Liver (tissue), 9 donors: ENCODE measurements around the gene DNAJC7. TPM values are rescaled to one million over a fixed set of nuclear protein-coding genes. Genes with fewer than 3 reads are reported as not detected.

ENCODE experiments used
- DNase-seq: peaks from one replicate; pipeline ENCODE4 v3.0.0-alpha.2; 2017; ENCODE audit warnings: low spot score
- H3K27ac ChIP-seq, 2 donors: one replicate each; pipeline ENCODE4 v1.7.0; 2013; ENCODE audit warnings: inconsistent platforms in 2 of 2, low read length in 2 of 2, control low read depth in 1 of 2, low read depth in 1 of 2, mild to moderate bottlenecking in 1 of 2
- H3K27me3 ChIP-seq, 4 donors: one replicate each; pipeline versions ENCODE4 v1.6.1 to v1.7.0; 2013; ENCODE audit warnings: low read length in 3 of 4, inconsistent platforms in 1 of 4, mild to moderate bottlenecking in 1 of 4, moderate library complexity in 1 of 4; ENCODE audit not compliant: control insufficient read depth in 4 of 4, insufficient read depth in 4 of 4
- H3K36me3 ChIP-seq, 4 donors: one replicate each; pipeline versions ENCODE4 v1.6.1 to v1.7.0; 2013; ENCODE audit warnings: low read length in 3 of 4, mild to moderate bottlenecking in 3 of 4, low read depth in 1 of 4, moderate library complexity in 1 of 4; ENCODE audit not compliant: control insufficient read depth in 4 of 4, insufficient read depth in 3 of 4
- H3K4me1 ChIP-seq, 4 donors: one replicate each; pipeline versions ENCODE4 v1.6.1 to v1.7.0; 2013; ENCODE audit warnings: low read length in 3 of 4, mild to moderate bottlenecking in 3 of 4, moderate library complexity in 1 of 4; ENCODE audit not compliant: control insufficient read depth in 4 of 4, insufficient read depth in 4 of 4
- H3K4me3 ChIP-seq, 3 donors: one replicate each; pipeline versions ENCODE4 v1.6.1 to v1.7.0; 2013; ENCODE audit warnings: low read length in 3 of 3, control low read depth in 1 of 3, low read depth in 1 of 3, mild to moderate bottlenecking in 1 of 3
- H3K9ac ChIP-seq, 2 donors: one replicate each; pipeline ENCODE4 v1.7.0; 2013; ENCODE audit warnings: low read length in 2 of 2, mild to moderate bottlenecking in 2 of 2, moderate library complexity in 2 of 2, control low read depth in 1 of 2, low read depth in 1 of 2
- H3K9me3 ChIP-seq, 4 donors: one replicate each; pipeline versions ENCODE4 v1.6.1 to v1.7.0; 2013; ENCODE audit warnings: low read length in 3 of 4; ENCODE audit not compliant: control insufficient read depth in 4 of 4
- FOXA1 ChIP-seq: IDR thresholded peaks from 2 replicates; pipeline ENCODE4 v1.6.1; 2016; ENCODE audit warnings: antibody characterized with exemption
- FOXA2 ChIP-seq: IDR thresholded peaks from 2 replicates; pipeline ENCODE4 v1.6.1; 2016; ENCODE audit warnings: antibody characterized with exemption
- GABPA ChIP-seq, 2 donors: IDR thresholded peaks in 1 of 2; conservative IDR thresholded peaks in 1 of 2; 2 replicates each; pipeline ENCODE4 v1.6.1; 2016; ENCODE audit warnings: antibody characterized with exemption in 2 of 2, mild to moderate bottlenecking in 1 of 2, moderate library complexity in 1 of 2
- HNF4A ChIP-seq, 2 donors: conservative IDR thresholded peaks; 2 replicates each; pipeline ENCODE4 v1.6.1; 2016; ENCODE audit warnings: antibody characterized with exemption in 2 of 2, mild to moderate bottlenecking in 2 of 2
- JUND ChIP-seq, 2 donors: IDR thresholded peaks; 2 replicates each; pipeline ENCODE4 v1.6.1; 2016; ENCODE audit warnings: antibody characterized with exemption in 2 of 2
- NR2F2 ChIP-seq: IDR thresholded peaks from 2 replicates; pipeline ENCODE4 v1.6.1; 2016; ENCODE audit warnings: antibody characterized with exemption
- RAD21 ChIP-seq, 2 donors: IDR thresholded peaks; 2 replicates each; pipeline ENCODE4 v1.6.1; 2016; ENCODE audit warnings: antibody characterized with exemption in 2 of 2, mild to moderate bottlenecking in 2 of 2
- REST ChIP-seq: IDR thresholded peaks from 2 replicates; pipeline ENCODE4 v1.6.1; 2016; ENCODE audit warnings: antibody characterized with exemption, mild to moderate bottlenecking
- RXRA ChIP-seq, 2 donors: IDR thresholded peaks; 2 replicates each; pipeline ENCODE4 v1.6.1; 2017 to 2018; ENCODE audit warnings: antibody characterized with exemption in 2 of 2, mild to moderate bottlenecking in 1 of 2
- SP1 ChIP-seq: IDR thresholded peaks from 2 replicates; pipeline ENCODE4 v1.6.1; 2018; ENCODE audit warnings: antibody characterized with exemption, mild to moderate bottlenecking
- TAF1 ChIP-seq: conservative IDR thresholded peaks from 2 replicates; pipeline ENCODE4 v1.6.1; 2016; ENCODE audit warnings: antibody characterized with exemption, mild to moderate bottlenecking
- YY1 ChIP-seq: IDR thresholded peaks from 2 replicates; pipeline ENCODE4 v1.6.1; 2016; ENCODE audit warnings: antibody characterized with exemption, mild to moderate bottlenecking
- ZBTB33 ChIP-seq: IDR thresholded peaks from 2 replicates; pipeline ENCODE4 v1.6.1; 2016; ENCODE audit warnings: antibody characterized with exemption
- WGBS: extraction: QIAGEN DNeasy Blood & Tissue Kit; methylation state at CpG from one replicate; pipeline ENCODE4 v1.1.7; 2013; 5-methylcytosine and 5-hydroxymethylcytosine counted together
- polyA plus RNA-seq, 2 donors: library from polyadenylated mRNA; stranded (reverse) in 1 of 2; unstranded in 1 of 2; fragments of 200-250 nt in 1 of 2; fragments of >200 nt in 1 of 2; fragmentation: Nextera tagmentation in 1 of 2; extraction: Ambion mirVana in 1 of 2; gene quantifications; one replicate each; pipeline versions ENCODE4 v1.2.1 to v1.2.3, GENCODE V29; 2013 to 2015
- total RNA-seq, 2 donors: library from RNA; depleted of rRNA; stranded (reverse); fragments of >200 nt; gene quantifications; one replicate each; pipeline ENCODE4 v1.2.3, GENCODE V29; 2014
- donor health status: healthy.
- donor health status: healthy.
- donor health status: healthy.
- donor health status: healthy.
- donor health status: healthy.

DNAJC7 gene
- total and polyA plus RNA-seq, 4 donors = 28.7 to 33.9 (median 30.6) TPM

GRCh38 chr17:42047343-42047742 is 30.1 kb upstream of the DNAJC7 start:
- no peak for TF ChIP-seq FOXA2
- no peak for TF ChIP-seq RXRA (IDR thresholded peaks at IDR 0.05)
- no peak for TF ChIP-seq JUND (IDR thresholded peaks at IDR 0.05)
- TF ChIP-seq SP1 = no peak
- 87% methylated on average over 12 of the region's 12 CpGs for WGBS
- no peak for DNase-seq

GRCh38 chr17:42045719-42046118 is 28.5 kb upstream of the DNAJC7 start:
- TF ChIP-seq ZBTB33 (no peak), JUND (IDR thresholded peaks at IDR 0.05) (no peak), FOXA2 (no peak), TAF1 (no peak), SP1 (no peak), YY1 (no peak), HNF4A (conservative IDR thresholded peaks at IDR 0.05) (no peak), RAD21 (IDR thresholded peaks at IDR 0.05) (no peak), NR2F2 (no peak), GABPA (IDR thresholded peaks at IDR 0.05 in 1 of 2, conservative IDR thresholded peaks at IDR 0.05 in 1 of 2) (no peak), REST (no peak), RXRA (IDR thresholded peaks at IDR 0.05) (no peak), FOXA1 (no peak)

More at GRCh38 chr17:42047343-42047742, 30.1 kb upstream of the DNAJC7 start:
- Histone ChIP-seq H3K4me1 (peaks cover 0 to 5% (median 2%) of the 10 kb centered on the region in 4 donors), H3K4me3 (no peak overlapping the region), H3K9ac (no peak overlapping the region), H3K9me3 (no peaks in the 10 kb centered on the region), H3K27ac (no peak overlapping the region), H3K27me3 (no peaks in the 10 kb centered on the region), H3K36me3 (no peaks in the 10 kb centered on the region)

More at GRCh38 chr17:42045719-42046118, 28.5 kb upstream of the DNAJC7 start:
- Histone ChIP-seq H3K9ac (no peak overlapping the region), H3K4me3 (no peak overlapping the region), H3K9me3 (no peaks in the 10 kb centered on the region), H3K27me3 (no peaks in the 10 kb centered on the region), H3K36me3 (no peaks in the 10 kb centered on the region), H3K27ac (no peak overlapping the region), H3K4me1 (peaks cover 0 to 5% (median under 1%) of the 10 kb centered on the region in 4 donors)
- 90% methylated on average over 1 of the region's 1 CpG for WGBS
- no peak for DNase-seq
